OCI-LY1 (cell line): Measurements from ENCODE around the gene FLACC1.

Source experiments
- CTCF ChIP-seq: fragments of 200-600 bp; sonication (generic), shearing (Covaris generic); IDR thresholded peaks from 2 replicates; pipeline ENCODE4 v1.5.1; 2017; ENCODE audit warnings: mild to moderate bottlenecking, antibody characterized with exemption, low read length, moderate library complexity, mixed read lengths
- EZH2 ChIP-seq: fragments of 200-600 bp; sonication (generic), shearing (Covaris generic); IDR thresholded peaks from 2 replicates; pipeline ENCODE4 v1.8.0; 2017; ENCODE audit warnings: borderline replicate concordance, mixed run types, mild to moderate bottlenecking, antibody characterized with exemption, low read length, moderate library complexity, mixed read lengths

DNA sequence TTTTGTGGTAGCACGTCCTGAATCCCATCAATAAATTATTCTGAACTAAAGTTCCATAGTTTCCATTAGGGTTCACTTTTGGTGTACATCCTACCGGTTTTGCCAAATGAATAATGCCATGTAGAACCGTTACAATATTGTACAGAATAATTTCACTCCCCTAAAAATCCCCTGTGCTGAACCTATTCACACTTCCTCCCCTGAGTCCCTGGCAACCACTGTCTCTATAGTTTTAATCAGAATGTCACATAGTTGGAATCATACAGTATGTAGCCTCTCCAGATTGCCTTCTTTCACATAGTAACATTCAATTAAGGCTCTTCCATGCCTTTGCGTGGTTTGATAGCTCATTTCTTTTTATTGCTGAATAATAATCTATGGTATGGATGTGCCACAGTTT lies 106.4 kb downstream of the FLACC1 start:
- no peak for TF ChIP-seq CTCF
- no peak for TF ChIP-seq EZH2
